Stomach smooth muscle (tissue), 2 donors: ENCODE measurements around the gene FDPS.
A peak's percentile ranks its signal among the peaks of the same experiment; 100 is the strongest.

ENCODE experiments used
- H3K27ac ChIP-seq: one replicate; pipeline ENCODE4 v1.7.0; 2013; ENCODE audit warnings: mild to moderate bottlenecking, low read length, inconsistent platforms
- H3K27me3 ChIP-seq, 2 donors: one replicate each; pipeline ENCODE4 v1.7.0; 2013; ENCODE audit warnings: low read length in 2 of 2; ENCODE audit not compliant: insufficient read depth in 2 of 2, control insufficient read depth in 1 of 2
- H3K36me3 ChIP-seq, 2 donors: one replicate each; pipeline ENCODE4 v1.7.0; 2013; ENCODE audit warnings: low read length in 2 of 2; ENCODE audit not compliant: control insufficient read depth in 2 of 2, insufficient read depth in 2 of 2
- H3K4me1 ChIP-seq: one replicate; pipeline ENCODE4 v1.7.0; 2013; ENCODE audit warnings: low read length; ENCODE audit not compliant: control insufficient read depth, insufficient read depth
- H3K4me3 ChIP-seq, 2 donors: one replicate each; pipeline ENCODE4 v1.7.0; 2013; ENCODE audit warnings: low read length in 2 of 2
- H3K9ac ChIP-seq, 2 donors: one replicate each; pipeline ENCODE4 v1.7.0; 2013; ENCODE audit warnings: low read length in 2 of 2, mild to moderate bottlenecking in 1 of 2
- H3K9me3 ChIP-seq, 2 donors: one replicate each; pipeline ENCODE4 v1.7.0; 2013; ENCODE audit warnings: low read length in 2 of 2; ENCODE audit not compliant: control insufficient read depth in 2 of 2
- donor health status: healthy.
- donor health status: Pancreatic carcinoma.

The FDPS gene

DNA sequence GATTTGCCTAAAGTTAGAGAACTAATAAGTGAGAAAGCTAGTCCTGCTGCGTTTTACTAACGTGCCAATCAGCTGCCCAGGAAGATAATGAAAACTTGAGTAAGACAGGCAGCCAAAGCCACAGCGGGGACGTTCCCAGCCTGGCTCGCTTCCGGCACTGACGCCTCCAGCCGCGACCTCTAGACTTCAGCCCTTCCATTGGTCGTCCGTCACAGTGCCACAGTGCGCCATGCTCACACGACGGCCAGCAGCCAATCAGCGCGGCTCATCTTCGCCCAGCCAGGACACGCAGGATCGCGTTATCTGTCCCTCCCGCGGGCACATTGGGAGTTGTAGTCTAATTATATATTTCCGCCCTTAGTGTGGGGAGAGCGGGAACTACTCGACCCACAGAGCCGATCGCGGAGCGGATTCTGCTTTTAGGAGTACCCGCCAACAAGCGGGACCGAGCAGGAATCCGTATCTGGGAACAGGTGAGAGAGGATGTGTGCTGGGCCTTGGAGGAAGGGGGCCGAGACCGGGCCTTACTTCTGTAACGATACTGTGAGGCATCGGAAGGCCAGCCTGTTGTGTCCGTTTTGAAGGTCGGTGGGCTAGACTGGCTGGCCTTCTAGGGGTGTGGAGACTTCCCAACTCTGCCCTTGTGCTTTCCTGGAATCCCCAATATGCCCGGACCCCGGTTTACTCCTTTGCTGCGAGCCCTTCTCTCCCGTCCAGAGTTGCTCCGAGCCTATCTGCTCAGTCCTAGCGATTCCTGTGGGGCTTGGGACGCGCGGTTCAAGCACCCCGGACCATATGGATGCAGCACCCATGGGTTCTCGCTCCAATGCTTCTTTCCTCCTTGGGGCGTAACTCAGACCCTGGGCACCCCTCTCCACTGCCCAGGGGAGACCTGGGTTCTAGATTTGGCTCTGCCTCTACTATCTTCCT, at the start of gene FDPS:
FDPS (plus strand) TSS at position 374 of the 930 bp plus-strand sequence. CDS start 924 bp downstream, outside the sequence.
- Histone ChIP-seq H3K36me3 (peaks cover 8 to 9% of the 10 kb centered on the region in 2 donors), H3K4me3 (peak within 1 kb of the TSS; percentile 92 to 98), H3K27ac (peak within 1 kb of the TSS; percentile 46), H3K4me1 (peaks cover 17% of the 10 kb centered on the region), H3K9ac (peak within 1 kb of the TSS; percentile 91 to 96), H3K27me3 (no peaks in the 10 kb centered on the region), H3K9me3 (no peaks in the 10 kb centered on the region)

DNA sequence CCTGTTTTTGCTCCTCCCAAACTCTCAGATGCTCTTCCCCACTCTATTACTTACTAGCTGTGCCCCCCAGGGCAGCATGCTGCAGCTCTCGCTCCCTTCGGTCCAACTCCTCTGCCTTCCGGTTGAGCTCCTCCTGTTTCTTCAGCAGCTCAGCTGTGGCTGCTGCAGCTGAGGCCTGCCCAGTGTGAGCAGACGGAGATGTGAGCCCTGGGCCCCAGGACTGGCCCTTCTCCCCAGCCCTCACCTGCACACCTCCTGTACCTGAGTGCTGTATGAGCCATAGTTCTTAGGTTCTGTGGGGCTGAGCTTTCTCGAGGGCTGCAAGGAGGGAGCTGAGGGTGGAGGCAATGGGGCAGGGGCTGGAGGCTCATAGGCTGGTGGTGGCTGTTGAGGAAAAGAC, 48.4 kb upstream of the FDPS start:
- H3K4me3 ChIP-seq = no peak overlapping the region
- H3K9ac ChIP-seq = no peak overlapping the region
- no peaks in the 10 kb centered on the region for H3K27me3 ChIP-seq
- peaks cover 23 to 26% of the 10 kb centered on the region in 2 donors for H3K36me3 ChIP-seq
- H3K9me3 ChIP-seq = no peaks in the 10 kb centered on the region
- peaks cover 28% of the 10 kb centered on the region for H3K4me1 ChIP-seq
- H3K27ac ChIP-seq = no peak overlapping the region

GRCh38 chr1:155261493-155261851, 47.2 kb upstream of the FDPS start:
- peaks cover 33% of the 10 kb centered on the region in 2 donors for H3K36me3 ChIP-seq
- H3K4me1 ChIP-seq = peaks cover 20% of the 10 kb centered on the region
- H3K9me3 ChIP-seq = no peaks in the 10 kb centered on the region
- peak overlapping the region; percentile 84 to 90 for H3K9ac ChIP-seq
- no peaks in the 10 kb centered on the region for H3K27me3 ChIP-seq
- H3K27ac ChIP-seq = peak overlapping the region; percentile 84
- H3K4me3 ChIP-seq = peak overlapping the region; percentile 87 to 94

DNA sequence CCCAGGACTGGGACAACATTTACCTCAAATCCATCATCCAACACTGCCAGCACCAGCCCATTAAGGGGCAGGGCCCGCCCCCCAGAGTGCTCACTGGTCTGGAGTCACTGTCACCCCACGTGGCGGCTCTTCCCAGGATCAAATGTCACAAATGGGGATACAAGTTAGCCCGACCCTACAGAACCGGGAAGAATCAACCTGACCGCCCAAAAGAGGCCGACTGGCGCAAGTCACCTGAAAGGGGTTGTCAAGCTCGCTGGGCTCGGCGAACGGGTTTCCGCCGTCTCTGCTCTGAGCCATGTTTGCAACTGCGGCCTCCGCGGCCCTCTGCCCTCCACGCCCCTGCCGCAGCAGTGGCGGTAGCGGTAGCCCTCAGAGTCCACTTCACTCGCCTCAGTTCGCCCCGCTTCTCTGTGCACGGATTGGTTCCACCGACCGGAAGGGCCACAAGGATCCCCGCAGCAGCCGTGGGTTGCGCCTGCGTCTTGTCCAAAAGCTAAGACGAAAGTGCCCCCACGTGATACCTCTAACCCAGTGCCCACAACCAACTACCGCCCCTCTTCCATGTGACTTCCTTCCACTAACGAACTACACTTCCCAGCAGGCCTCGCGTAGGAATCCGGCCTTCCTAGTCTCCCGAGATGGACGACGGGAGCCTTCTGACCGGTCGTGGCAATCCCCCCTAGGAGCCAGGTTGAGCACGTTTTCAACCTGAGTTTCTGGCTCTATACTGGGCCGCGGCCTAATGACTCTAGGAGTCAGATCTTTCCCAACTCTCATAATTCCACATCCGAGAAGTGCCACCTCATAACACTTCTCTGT, 46.6 kb upstream of the FDPS start, which contains the start of gene SCAMP3:
SCAMP3 (minus strand) TSS at position 509 of the 822 bp plus-strand sequence; CDS start at position 300, 209 bp downstream.
- H3K4me1 ChIP-seq = peaks cover 20% of the 10 kb centered on the region
- peak within 1 kb of the TSS; percentile 84 to 90 for H3K9ac ChIP-seq
- no peaks in the 10 kb centered on the region for H3K9me3 ChIP-seq
- H3K27ac ChIP-seq = peak within 1 kb of the TSS; percentile 84
- peak within 1 kb of the TSS; percentile 87 to 94 for H3K4me3 ChIP-seq
- H3K36me3 ChIP-seq = peaks cover 34 to 36% of the 10 kb centered on the region in 2 donors
- no peaks in the 10 kb centered on the region for H3K27me3 ChIP-seq

DNA sequence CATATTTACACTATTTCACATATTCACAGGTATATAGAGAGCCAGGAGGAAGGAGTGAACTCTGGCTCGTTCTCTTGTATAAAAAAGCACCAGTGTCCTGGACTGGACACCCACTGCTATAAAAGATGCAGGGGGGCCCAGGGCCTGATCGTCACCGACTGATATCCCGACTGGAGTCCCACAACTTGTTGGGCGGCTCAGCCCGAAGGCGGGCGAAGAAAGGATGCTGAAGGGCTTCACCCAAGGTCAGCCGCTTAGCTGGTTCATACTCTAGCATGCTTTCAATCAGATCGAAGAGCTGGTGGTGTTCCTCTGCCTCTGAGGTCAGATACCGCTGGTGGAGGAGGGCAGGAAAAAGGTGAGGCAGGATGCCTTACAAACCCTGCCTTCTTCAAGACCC, 45.6 kb upstream of the FDPS start:
- Histone ChIP-seq H3K4me1 (peaks cover 20% of the 10 kb centered on the region), H3K36me3 (peaks cover 39% of the 10 kb centered on the region in 2 donors), H3K9me3 (no peaks in the 10 kb centered on the region), H3K27ac (no peak overlapping the region), H3K4me3 (no peak overlapping the region), H3K27me3 (no peaks in the 10 kb centered on the region), H3K9ac (peak overlapping the region in 1 of 2 donors; percentile 84)

- no peaks in the 10 kb centered on the region for H3K27me3 ChIP-seq
- no peak overlapping the region for H3K27ac ChIP-seq
- peaks cover 59 to 60% of the 10 kb centered on the region in 2 donors for H3K36me3 ChIP-seq
- H3K9ac ChIP-seq = no peak overlapping the region
- H3K4me3 ChIP-seq = no peak overlapping the region
- no peaks in the 10 kb centered on the region for H3K9me3 ChIP-seq
- peaks cover 11% of the 10 kb centered on the region for H3K4me1 ChIP-seq
Observed at GRCh38 chr1:155266553-155266952, 42.1 kb upstream of the FDPS start.

GRCh38 chr1:155267373-155267772, 41.3 kb upstream of the FDPS start:
- Histone ChIP-seq H3K27me3 (no peaks in the 10 kb centered on the region), H3K27ac (no peak overlapping the region), H3K9me3 (no peaks in the 10 kb centered on the region), H3K4me3 (no peak overlapping the region), H3K36me3 (peaks cover 59 to 60% of the 10 kb centered on the region in 2 donors), H3K4me1 (peaks cover 16% of the 10 kb centered on the region), H3K9ac (no peak overlapping the region)

- no peak overlapping the region for H3K27ac ChIP-seq
- no peak overlapping the region for H3K9ac ChIP-seq
- no peaks in the 10 kb centered on the region for H3K27me3 ChIP-seq
- peaks cover 15% of the 10 kb centered on the region for H3K4me1 ChIP-seq
- no peak overlapping the region for H3K4me3 ChIP-seq
- peaks cover 59 to 60% of the 10 kb centered on the region in 2 donors for H3K36me3 ChIP-seq
- no peaks in the 10 kb centered on the region for H3K9me3 ChIP-seq
Observed at GRCh38 chr1:155268630-155269029, 40.0 kb upstream of the FDPS start.

- Histone ChIP-seq H3K9me3 (no peaks in the 10 kb centered on the region), H3K4me1 (peaks cover 18% of the 10 kb centered on the region), H3K27ac (no peak overlapping the region), H3K27me3 (no peaks in the 10 kb centered on the region), H3K9ac (no peak overlapping the region), H3K4me3 (no peak overlapping the region), H3K36me3 (peaks cover 52 to 54% of the 10 kb centered on the region in 2 donors)
Observed at GRCh38 chr1:155269381-155269780, 39.3 kb upstream of the FDPS start.

GRCh38 chr1:155272466-155273342, 36.0 kb upstream of the FDPS start:
- Histone ChIP-seq H3K4me1 (peaks cover 27% of the 10 kb centered on the region), H3K4me3 (peak overlapping the region; percentile 87 to 89), H3K27me3 (no peaks in the 10 kb centered on the region), H3K36me3 (peaks cover 27 to 29% of the 10 kb centered on the region in 2 donors), H3K27ac (peak overlapping the region; percentile 80), H3K9me3 (no peaks in the 10 kb centered on the region), H3K9ac (peak overlapping the region; percentile 79 to 81)
